Activated T-cell treated with anti-CD3 and anti-CD28 coated beads for 48 hours (primary cell): ENCODE data around the gene FBXL7.

Source experiments
- DNase-seq: peaks from one replicate; pipeline ENCODE4 v3.0.0-alpha.2; 2020; ENCODE audit warnings: low read depth

The FBXL7 gene

GRCh38 chr5:15499528-15500324 is at the start of gene FBXL7:
Gene FBXL7 (plus strand): TSS chr5:15500180.
- peak; percentile 1 for DNase-seq

- DNase-seq, result no peak
Observed at GRCh38 chr5:15450473-15450872, 49.5 kb upstream of the FBXL7 start.

GRCh38 chr5:15450949-15451348 is 49.0 kb upstream of the FBXL7 start:
- DNase-seq, result no peak

- no peak for DNase-seq
Observed at GRCh38 chr5:15452030-15452429, 48.0 kb upstream of the FBXL7 start.

- no peak for DNase-seq
Observed at GRCh38 chr5:15452781-15453180, 47.2 kb upstream of the FBXL7 start.

- DNase-seq, result no peak
Observed at GRCh38 chr5:15459200-15459599, 40.8 kb upstream of the FBXL7 start.

- DNase-seq, result no peak
Observed at GRCh38 chr5:15463231-15463980, 36.6 kb upstream of the FBXL7 start.

- DNase-seq, result no peak
Observed at GRCh38 chr5:15472116-15472515, 27.9 kb upstream of the FBXL7 start.

GRCh38 chr5:15474143-15474719 is 25.7 kb upstream of the FBXL7 start:
- DNase-seq, result no peak

- no peak for DNase-seq
Observed at GRCh38 chr5:15475367-15475766, 24.6 kb upstream of the FBXL7 start.

GRCh38 chr5:15476977-15477376 is 23.0 kb upstream of the FBXL7 start:
- no peak for DNase-seq

GRCh38 chr5:15480436-15480835 is 19.5 kb upstream of the FBXL7 start:
- no peak for DNase-seq

GRCh38 chr5:15483351-15484097 is 16.5 kb upstream of the FBXL7 start:
- DNase-seq, result no peak

GRCh38 chr5:15487228-15487627 is 12.8 kb upstream of the FBXL7 start:
- no peak for DNase-seq

- no peak for DNase-seq
Observed at GRCh38 chr5:15489571-15490235, 10.3 kb upstream of the FBXL7 start.

- no peak for DNase-seq
Observed at GRCh38 chr5:15492545-15492944, 7.4 kb upstream of the FBXL7 start.

GRCh38 chr5:15493501-15493900 is 6.5 kb upstream of the FBXL7 start:
- no peak for DNase-seq

- no peak for DNase-seq
Observed at GRCh38 chr5:15495026-15495425, 5.0 kb upstream of the FBXL7 start.

GRCh38 chr5:15496886-15497285 is 3.1 kb upstream of the FBXL7 start:
- DNase-seq, result no peak

- no peak for DNase-seq
Observed at GRCh38 chr5:15500325-15501001, 483 bp downstream of the FBXL7 start.

- DNase-seq, result no peak
Observed at GRCh38 chr5:15501091-15501791, 1.3 kb downstream of the FBXL7 start.
